Fibroblast of lung (primary cell): Measurements from ENCODE around the gene PITPNB. TPM values are rescaled to one million over a fixed set of nuclear protein-coding genes. Genes with fewer than 3 reads are reported as not detected.
A peak's percentile ranks its signal among the peaks of the same experiment; 100 is the strongest.

Source experiments
- DNase-seq, 2 donors: peaks; one replicate each; pipeline versions ENCODE4 v3.0.0 to v3.0.0-alpha.2; 2010; ENCODE audit warnings: low read depth in 2 of 2
- H2AFZ ChIP-seq: 2 replicates; pipeline ENCODE4 v1.5.1; 2012; ENCODE audit warnings: low read length, control low read depth, inconsistent platforms
- H3K27ac ChIP-seq: 2 replicates; pipeline ENCODE4 v1.5.1; 2011; ENCODE audit warnings: low read length, control low read depth; ENCODE audit not compliant: insufficient read depth
- H3K27me3 ChIP-seq: 2 replicates; pipeline ENCODE4 v1.5.1; 2011; ENCODE audit warnings: mild to moderate bottlenecking, low read length; ENCODE audit not compliant: control insufficient read depth, insufficient read depth
- H3K36me3 ChIP-seq: 2 replicates; pipeline ENCODE4 v1.5.1; 2011; ENCODE audit warnings: low read length; ENCODE audit not compliant: control insufficient read depth, insufficient read depth
- H3K4me1 ChIP-seq: 2 replicates; pipeline ENCODE4 v1.5.1; 2011; ENCODE audit warnings: low read length; ENCODE audit not compliant: control insufficient read depth, insufficient read depth; ENCODE audit errors: extremely low read depth
- H3K4me2 ChIP-seq: 2 replicates; pipeline ENCODE4 v1.5.1; 2011; ENCODE audit warnings: low read length, control low read depth; ENCODE audit not compliant: insufficient read depth; ENCODE audit errors: extremely low read depth
- H3K4me3 ChIP-seq, 4 experiments: fragments of 200-600 bp in 1 of 4; sonication (generic) in 1 of 4; replicated peaks in 1 of 4; 2 replicates each; pipeline ENCODE4 v1.5.1; 2011 to 2016; ENCODE audit warnings: low read length in 4 of 4, low read depth in 3 of 4, mild to moderate bottlenecking in 3 of 4, control low read depth in 2 of 4, inconsistent platforms in 1 of 4, mixed read lengths in 1 of 4; ENCODE audit not compliant: insufficient read depth in 1 of 4; ENCODE audit errors: control extremely low read depth in 1 of 4
- H3K79me2 ChIP-seq: 2 replicates; pipeline ENCODE4 v1.5.1; 2012; ENCODE audit warnings: mild to moderate bottlenecking, low read length, inconsistent platforms; ENCODE audit not compliant: control insufficient read depth, insufficient read depth
- H3K9ac ChIP-seq: 2 replicates; pipeline ENCODE4 v1.5.1; 2011; ENCODE audit warnings: mild to moderate bottlenecking, low read length, control low read depth; ENCODE audit not compliant: insufficient read depth
- H3K9me3 ChIP-seq: 2 replicates; pipeline ENCODE4 v1.5.1; 2012; ENCODE audit warnings: low read depth, low read length; ENCODE audit not compliant: control insufficient read depth, insufficient read depth
- H4K20me1 ChIP-seq: 2 replicates; pipeline ENCODE4 v1.5.1; 2011; ENCODE audit warnings: low read length; ENCODE audit not compliant: control insufficient read depth, insufficient read depth; ENCODE audit errors: extremely low read depth
- EZH2 ChIP-seq: IDR thresholded peaks from 2 replicates; pipeline ENCODE4 v1.5.1; 2012; ENCODE audit warnings: low read length, control low read depth, mild to moderate bottlenecking; ENCODE audit errors: missing control alignments
- polyA minus RNA-seq: library from RNA; depleted of rRNA, polyadenylated mRNA; stranded (reverse); fragments of >200 nt; gene quantifications from 2 replicates; pipeline ENCODE4 v1.2.3, GENCODE V29; 2011; ENCODE audit warnings: low replicate concordance
- polyA plus RNA-seq, 2 donors: library from polyadenylated mRNA; depleted of rRNA in 1 of 2; stranded (reverse) in 1 of 2; unstranded in 1 of 2; fragments of >200 nt; gene quantifications; 2 replicates each; pipeline ENCODE4 v1.2.1, GENCODE V29; 2011 to 2012; ENCODE audit warnings: missing spikeins in 1 of 2
- total RNA-seq: library from RNA; depleted of rRNA; stranded (reverse); fragments of >200 nt; gene quantifications from 2 replicates; pipeline ENCODE4 v1.2.1, GENCODE V29; 2014
- TF ChIP-seq, protein P1 (sequence below), 2 donors: IDR thresholded peaks in 1 of 2; conservative IDR thresholded peaks in 1 of 2; 1 replicate in 1 of 2; 2 replicates in 1 of 2; pipeline ENCODE4 v1.5.1; 2011 to 2012; ENCODE audit warnings: low read length in 2 of 2, control low read depth in 1 of 2, inconsistent platforms in 1 of 2, low read depth in 1 of 2, mild to moderate bottlenecking in 1 of 2

The PITPNB gene
- total RNA-seq (26.2 and 42.4 TPM in 2 replicates), polyA plus RNA-seq (79.4 and 91.0 TPM in 2 replicates), polyA minus RNA-seq (26.0 and 33.1 TPM in 2 replicates)
- polyA plus RNA-seq (2012) = 68.7 and 80.6 TPM in 2 replicates

DNA sequence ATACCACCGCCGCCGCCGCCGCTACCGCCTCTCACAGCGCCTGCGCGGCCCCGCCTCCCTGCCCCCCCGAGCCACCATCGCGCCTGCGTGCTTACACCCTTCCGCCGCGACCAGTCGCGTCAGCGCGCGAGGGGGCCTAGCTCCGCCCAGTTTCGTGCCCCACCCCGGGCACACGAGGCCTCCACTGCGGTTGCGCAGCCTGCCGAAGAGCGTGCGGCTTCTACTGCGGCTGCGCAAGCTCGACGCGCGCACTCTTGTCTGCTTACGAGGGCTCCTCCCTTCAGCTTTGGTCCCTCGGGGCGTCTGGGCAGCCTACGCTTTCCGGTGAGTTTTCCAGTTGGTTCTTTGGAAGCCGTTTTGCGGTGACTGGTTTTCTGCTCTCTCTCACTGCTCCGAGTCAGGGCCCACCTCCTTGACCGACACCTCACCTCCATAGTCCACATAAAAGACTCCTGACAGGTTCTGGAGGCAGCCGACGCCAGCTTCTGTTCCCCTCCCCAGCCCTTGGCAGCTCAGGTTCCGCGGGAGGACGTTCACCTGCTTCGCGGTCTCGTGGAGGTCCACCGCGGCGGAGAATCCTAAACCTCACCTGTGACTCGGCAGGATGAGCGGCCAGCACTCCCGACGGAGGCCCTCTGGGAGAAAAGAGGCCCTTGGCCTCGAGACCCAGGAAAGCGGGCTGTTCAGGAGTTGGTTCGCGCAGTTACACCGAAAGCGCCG is at the start of gene PITPNB:
Gene PITPNB (minus strand): TSS at position 35 of the 720 bp plus-strand sequence. CDS start 65 bp downstream, outside the sequence.
- Histone ChIP-seq H2AFZ (peak within 1 kb of the TSS; percentile 81), H3K4me2 (peak within 1 kb of the TSS; percentile 98), H3K27ac (peak within 1 kb of the TSS; percentile 93), H3K9ac (peak within 1 kb of the TSS; percentile 93), H3K36me3 (peaks cover 1% of the 10 kb centered on the region), H4K20me1 (peaks cover 4% of the 10 kb centered on the region), H3K4me3 (peak within 1 kb of the TSS; percentile 62 to 97 (median 81)), H3K79me2 (peaks cover 67% of the 10 kb centered on the region), H3K4me1 (peaks cover 2% of the 10 kb centered on the region), H3K9me3 (no peaks in the 10 kb centered on the region), H3K27me3 (no peaks in the 10 kb centered on the region)
- peak; percentile 96 to 97 for DNase-seq
- TF ChIP-seq, protein P1, sequence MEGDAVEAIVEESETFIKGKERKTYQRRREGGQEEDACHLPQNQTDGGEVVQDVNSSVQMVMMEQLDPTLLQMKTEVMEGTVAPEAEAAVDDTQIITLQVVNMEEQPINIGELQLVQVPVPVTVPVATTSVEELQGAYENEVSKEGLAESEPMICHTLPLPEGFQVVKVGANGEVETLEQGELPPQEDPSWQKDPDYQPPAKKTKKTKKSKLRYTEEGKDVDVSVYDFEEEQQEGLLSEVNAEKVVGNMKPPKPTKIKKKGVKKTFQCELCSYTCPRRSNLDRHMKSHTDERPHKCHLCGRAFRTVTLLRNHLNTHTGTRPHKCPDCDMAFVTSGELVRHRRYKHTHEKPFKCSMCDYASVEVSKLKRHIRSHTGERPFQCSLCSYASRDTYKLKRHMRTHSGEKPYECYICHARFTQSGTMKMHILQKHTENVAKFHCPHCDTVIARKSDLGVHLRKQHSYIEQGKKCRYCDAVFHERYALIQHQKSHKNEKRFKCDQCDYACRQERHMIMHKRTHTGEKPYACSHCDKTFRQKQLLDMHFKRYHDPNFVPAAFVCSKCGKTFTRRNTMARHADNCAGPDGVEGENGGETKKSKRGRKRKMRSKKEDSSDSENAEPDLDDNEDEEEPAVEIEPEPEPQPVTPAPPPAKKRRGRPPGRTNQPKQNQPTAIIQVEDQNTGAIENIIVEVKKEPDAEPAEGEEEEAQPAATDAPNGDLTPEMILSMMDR (conservative IDR thresholded peaks at IDR 0.05 in 1 of 2, IDR thresholded peaks at IDR 0.05 in 1 of 2; ENCODE audit: low read depth in 1 of 2, low read length in 2 of 2) = no peak
- no peak for TF ChIP-seq EZH2

DNA sequence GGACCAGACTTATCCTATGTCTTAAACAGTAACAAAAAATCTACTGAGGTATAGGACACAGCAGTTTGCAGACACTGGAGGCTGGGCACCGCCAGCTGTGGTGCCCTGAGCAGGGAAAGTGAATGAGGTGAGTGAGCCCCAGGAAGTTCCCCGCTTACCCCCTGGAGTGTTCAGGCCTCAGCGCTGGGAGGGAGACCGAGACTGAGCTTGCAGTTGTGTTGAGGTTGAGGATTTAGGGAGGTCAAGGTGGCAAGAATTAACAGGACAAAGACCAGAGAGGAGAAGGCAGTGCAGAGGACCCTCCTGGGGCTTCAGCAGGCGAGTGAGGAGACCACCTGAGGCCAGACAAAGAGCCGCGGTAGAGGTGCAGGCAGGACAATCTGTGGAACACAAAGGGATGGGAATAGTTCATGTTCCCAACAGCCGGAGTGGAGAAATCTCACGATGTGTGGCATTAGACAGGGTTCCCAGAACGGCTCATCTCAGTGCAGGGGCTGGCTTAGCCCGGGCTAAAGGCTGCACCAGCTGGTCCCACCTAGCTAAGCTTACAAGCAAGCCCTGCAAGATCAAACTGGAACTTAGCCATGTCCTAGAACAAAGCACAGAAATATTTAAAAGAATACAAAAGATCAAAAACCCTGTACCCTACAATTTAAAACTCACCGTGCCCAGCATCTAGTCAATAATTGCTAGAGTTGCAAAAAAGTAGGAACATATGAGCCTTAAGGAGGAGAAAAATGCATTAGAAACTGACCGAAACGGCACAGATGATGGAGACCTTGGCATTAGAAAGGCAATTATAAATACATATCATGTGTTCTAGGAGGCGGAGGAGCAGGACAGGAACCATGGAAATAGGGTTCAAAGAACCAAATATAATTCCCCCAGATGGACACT is 47.4 kb upstream of the PITPNB start:
- H3K36me3 ChIP-seq = no peaks in the 10 kb centered on the region
- no peak overlapping the region for H3K27ac ChIP-seq
- H3K9me3 ChIP-seq = no peaks in the 10 kb centered on the region
- peaks cover 5% of the 10 kb centered on the region for H3K4me1 ChIP-seq
- H3K4me3 ChIP-seq = no peak overlapping the region
- no peak for TF ChIP-seq EZH2
- TF ChIP-seq, protein P1 (conservative IDR thresholded peaks at IDR 0.05 in 1 of 2, IDR thresholded peaks at IDR 0.05 in 1 of 2; ENCODE audit: low read depth in 1 of 2, low read length in 2 of 2) = no peak
- H3K27me3 ChIP-seq = no peaks in the 10 kb centered on the region
- DNase-seq = no peak
- H3K9ac ChIP-seq = no peak overlapping the region
- H3K4me2 ChIP-seq = no peak overlapping the region
- no peak overlapping the region for H2AFZ ChIP-seq
- H4K20me1 ChIP-seq = no peaks in the 10 kb centered on the region
- H3K79me2 ChIP-seq = no peaks in the 10 kb centered on the region
